K562 (cell line): ENCODE measurements around the gene MYCBP2. TPM values are rescaled to one million over a fixed set of nuclear protein-coding genes. Genes with fewer than 3 reads are reported as not detected.

Source experiments
- ATAC-seq: fragments of 200-7000 bp; cut with Tn5 transposase; 3 replicates; pipeline ENCODE4 v1.9.1; 2020; ENCODE audit warnings: moderate library complexity
- BruUV-seq: library from RNA; stranded (reverse); fragments of 400-500 nt; replicated peaks from 2 replicates; lab custom pipeline; 2021; lab: Mats Ljungman, UMichigan
- CTCF ChIA-PET: fragments of 300-600 bp; formaldehyde crosslinking; extraction: SDS; loops from one replicate; lab custom pipeline; 2021; ENCODE audit warnings: low intra/inter-chr PET ratio; lab: Yijun Ruan, JAX
- POLR2A ChIA-PET: fragments of 300-600, 350-650 bp; sonication (Branson Sonifier 250); formaldehyde crosslinking; extraction: SDS; loops from one replicate; lab custom pipeline; 2021; ENCODE audit warnings: antibody characterized with exemption, inconsistent platforms; lab: Yijun Ruan, JAX
- DNase-seq, 4 experiments: peaks; one replicate each; pipeline versions ENCODE4 v3.0.0 to v3.0.0-alpha.2; 2011 to 2018; ENCODE audit warnings: low spot score in 3 of 4, mixed read lengths in 3 of 4; ENCODE audit errors: extremely low read depth in 1 of 4
- FAIRE-seq: peaks from 2 replicates; lab custom pipeline; 2011; peaks lifted over from hg19 to GRCh38; lab: Jason Lieb, UNC
- H2AFZ ChIP-seq: 2 replicates; pipeline ENCODE4 v1.6.0; 2011; ENCODE audit warnings: low read depth, low read length, control low read depth, inconsistent platforms
- H3K27ac ChIP-seq: fragments of 200-600 bp; 3 replicates; pipeline ENCODE4 v1.8.0; 2011; ENCODE audit warnings: low read depth, mild to moderate bottlenecking, control low read depth, inconsistent platforms, low read length, moderate library complexity, mixed read lengths; ENCODE audit errors: extremely low read depth
- H3K27me3 ChIP-seq, 2 experiments: fragments of 300-600 bp in 1 of 2; 2 replicates in 1 of 2; 3 replicates in 1 of 2; pipeline versions ENCODE4 v1.6.0 to v1.8.0; 2011; ENCODE audit warnings: inconsistent platforms in 2 of 2, low read length in 2 of 2, mild to moderate bottlenecking in 1 of 2, mixed read lengths in 1 of 2, moderate library complexity in 1 of 2; ENCODE audit not compliant: control insufficient read depth in 2 of 2, insufficient read depth in 2 of 2
- H3K36me3 ChIP-seq: fragments of 300-600 bp; 3 replicates; pipeline ENCODE4 v1.8.0; 2011; ENCODE audit warnings: mild to moderate bottlenecking, low read length, inconsistent platforms; ENCODE audit not compliant: control insufficient read depth, insufficient read depth
- H3K4me1 ChIP-seq, 2 experiments: fragments of 200-600 bp in 1 of 2; replicated peaks in 1 of 2; 2 replicates in 1 of 2; 3 replicates in 1 of 2; pipeline versions ENCODE4 v1.5.1 to v1.8.0; 2011; ENCODE audit warnings: inconsistent platforms in 2 of 2, low read length in 2 of 2, mild to moderate bottlenecking in 1 of 2, mixed read lengths in 1 of 2, moderate library complexity in 1 of 2; ENCODE audit not compliant: control insufficient read depth in 2 of 2, insufficient read depth in 2 of 2
- H3K4me2 ChIP-seq: 2 replicates; pipeline ENCODE4 v1.6.1; 2011; ENCODE audit warnings: low read length, control low read depth, inconsistent platforms, mixed read lengths; ENCODE audit not compliant: insufficient read depth
- H3K4me3 ChIP-seq: fragments of 200-600 bp; sonication (generic), shearing (Covaris generic); 2 replicates; pipeline ENCODE4 v1.5.1; 2016; ENCODE audit warnings: control low read depth, inconsistent platforms
- H3K79me2 ChIP-seq: fragments of 200-600 bp; 3 replicates; pipeline ENCODE4 v1.8.0; 2011; ENCODE audit warnings: low read length, inconsistent platforms; ENCODE audit not compliant: control insufficient read depth, insufficient read depth
- H3K9ac ChIP-seq, 2 experiments: 2 replicates each; pipeline versions ENCODE4 v1.6.0 to v1.6.1; 2011; ENCODE audit warnings: low read depth in 2 of 2, low read length in 2 of 2, control low read depth in 1 of 2, inconsistent platforms in 1 of 2, mild to moderate bottlenecking in 1 of 2, mixed read lengths in 1 of 2; ENCODE audit not compliant: insufficient read depth in 1 of 2
- H3K9me1 ChIP-seq: one replicate; pipeline ENCODE4 v1.6.0; 2011; ENCODE audit warnings: inconsistent platforms, mild to moderate bottlenecking, low read length, moderate library complexity; ENCODE audit not compliant: control insufficient read depth, insufficient read depth
- H3K9me3 ChIP-seq: replicated peaks from 2 replicates; pipeline ENCODE4 v1.5.1; 2011; ENCODE audit warnings: low read depth, low read length, inconsistent platforms; ENCODE audit not compliant: control insufficient read depth, insufficient read depth
- H4K20me1 ChIP-seq: replicated peaks from 2 replicates; pipeline ENCODE4 v1.6.1; 2011; ENCODE audit warnings: low read length, inconsistent platforms, mixed read lengths; ENCODE audit not compliant: control insufficient read depth, insufficient read depth
- CTCF ChIP-seq, 3 experiments: IDR thresholded peaks in 2 of 3; conservative IDR thresholded peaks in 1 of 3; 2 replicates each; pipeline ENCODE4 v1.5.1; 2011 to 2012; ENCODE audit warnings: low read length in 3 of 3, mild to moderate bottlenecking in 3 of 3, control low read depth in 2 of 3, improper control_type of control experiment in 1 of 3, inconsistent platforms in 1 of 3, low read depth in 1 of 3, mixed read lengths in 1 of 3, moderate library complexity in 1 of 3; ENCODE audit not compliant: insufficient read depth in 2 of 3
- ETS2 ChIP-seq: IDR thresholded peaks from 2 replicates; pipeline ENCODE4 v1.6.1; 2016; ENCODE audit warnings: borderline replicate concordance, missing genetic modification characterization, mild to moderate bottlenecking, moderate library complexity, missing compliant biosample characterization; ENCODE audit not compliant: poor library complexity, severe bottlenecking
- HBP1 ChIP-seq: fragments of 450-650 bp; formaldehyde crosslinking; IDR thresholded peaks from 2 replicates; pipeline ENCODE4 v1.4.0; 2022; ENCODE audit warnings: missing genetic modification characterization
- MTA2 ChIP-seq: fragments of 450-650 bp; IDR thresholded peaks from 2 replicates; pipeline ENCODE4 v1.6.1; 2016; ENCODE audit warnings: low read depth
- RBM17 ChIP-seq: fragments of 200-400 bp; formaldehyde crosslinking; IDR thresholded peaks from 2 replicates; pipeline ENCODE4 v1.6.1; 2017; ENCODE audit warnings: low read depth, mild to moderate bottlenecking, low read length, borderline replicate concordance
- ZBTB43 ChIP-seq: sonication (generic); formaldehyde crosslinking; IDR thresholded peaks from 2 replicates; pipeline ENCODE4 v1.8.0; 2023; ENCODE audit warnings: mild to moderate bottlenecking, missing genetic modification reagents
- ZNF277 ChIP-seq: fragments of 250-450 bp; sonication (Bioruptor Pico); IDR thresholded peaks from 2 replicates; pipeline ENCODE4 v1.8.0; 2022; ENCODE audit warnings: inconsistent platforms, mild to moderate bottlenecking, moderate library complexity, borderline replicate concordance
- ZNF583 ChIP-seq: fragments of 250-450 bp; sonication (Bioruptor Pico); IDR thresholded peaks from 2 replicates; pipeline ENCODE4 v1.4.0; 2020
- ZNF696 ChIP-seq: fragments of 250-450 bp; sonication (Bioruptor Pico); conservative IDR thresholded peaks from 2 replicates; pipeline ENCODE4 v1.4.0; 2020; ENCODE audit warnings: mild to moderate bottlenecking, moderate library complexity
- ZNF830 ChIP-seq: fragments of 250-450 bp; sonication (Bioruptor Pico); IDR thresholded peaks from 2 replicates; pipeline ENCODE4 v1.5.0; 2021; ENCODE audit warnings: mild to moderate bottlenecking
- WGBS: fragments of 100-300 bp; shearing (Covaris generic); methylation state at CpG from one replicate; pipeline ENCODE4 v1.1.6; 2016; ENCODE audit warnings: low coverage, mixed read lengths; ENCODE audit not compliant: insufficient coverage; ENCODE audit errors: missing lambda C conversion rate; 5-methylcytosine and 5-hydroxymethylcytosine counted together
- in situ Hi-C: fragments of 300-500 bp; cut with MboI; formaldehyde crosslinking; loops from 4 replicates; pipeline ENCODE4 v1.15.0; 2018; ENCODE audit warnings: inconsistent platforms, mixed read lengths
- intact Hi-C: fragments of 100-400 bp; cut with micrococcal nuclease; formaldehyde crosslinking; loops from 2 replicates; pipeline ENCODE4 v1.14.2; 2022
- polyA plus RNA-seq, 8 experiments: library from polyadenylated mRNA; depleted of rRNA in 4 of 8; stranded (reverse) in 5 of 8; unstranded in 3 of 8; fragments of >200 nt; fragmentation: Nextera tagmentation in 2 of 8; fragmentation: Illumina TruSeq in 1 of 8; extraction: Ambion mirVana in 2 of 8; extraction: Trizol in 1 of 8; gene quantifications; 2 replicates each; pipeline versions ENCODE4 v1.2.1 to v1.2.3, GENCODE V29; 2011 to 2014; ENCODE audit warnings: inconsistent platforms in 1 of 8, missing spikeins in 1 of 8
- total RNA-seq, 7 experiments: library from RNA; depleted of rRNA in 6 of 7; stranded (reverse); fragments of >200 nt in 6 of 7; fragmentation: Illumina TruSeq in 2 of 7; extraction: Trizol in 2 of 7; gene quantifications; 2 replicates each; pipeline versions ENCODE4 v1.2.1 to v1.2.3, GENCODE V29; 2011 to 2021; ENCODE audit warnings: low replicate concordance in 1 of 7

Gene MYCBP2
- total and polyA plus RNA-seq, 9 of the 15 experiments (the other 6 are each of a cell fraction or from before 2014, with no cell fraction given), result 13.2 to 47.2 (median 28.9) TPM

- TF ChIP-seq CTCF (IDR thresholded peaks at IDR 0.05 in 2 of 3, conservative IDR thresholded peaks at IDR 0.05 in 1 of 3; ENCODE audit: insufficient read depth in 2 of 3, low read depth in 1 of 3, low read length in 3 of 3) (no peak), RBM17 (no peak)
- TF ChIP-seq, all 486 proteins: peak for 0
Observed at GRCh38 chr13:77328819-77329132, 1.9 kb upstream of the MYCBP2 start (continued).

GRCh38 chr13:77325371-77325980 is 1.4 kb downstream of the MYCBP2 start:
- peaks cover 15% of the 10 kb centered on the region for H4K20me1 ChIP-seq
- TF ChIP-seq ZNF696 (CRISPR knock-in tag) (no peak), ZBTB43 (CRISPR knock-in tag) (no peak), HBP1 (CRISPR knock-in tag) (no peak), ZNF830 (no peak), MTA2 (no peak), ETS2 (no peak), ZNF277 (no peak), ZNF583 (CRISPR knock-in tag) (no peak)

More at GRCh38 chr13:77325371-77325980, 1.4 kb downstream of the MYCBP2 start:
- CTCF ChIA-PET, result no interaction called here
- POLR2A ChIA-PET, result interaction anchor here (0.6 to 1.0 kb wide), 4 partner anchors 8 to 208 kb away, joined by 3 to 4 read pairs (median 3); no protein-coding TSS in a partner anchor
- H3K36me3 ChIP-seq, result no peaks in the 10 kb centered on the region
- H3K79me2 ChIP-seq, result peaks cover 60% of the 10 kb centered on the region
- BruUV-seq, result TSS peak; percentile 53
- peak overlapping the region; percentile 56 to 96; a peak in 3 of 4 replicates for H3K9ac ChIP-seq
- intact Hi-C loops (loop anchor here (5.0 kb wide), 2 partner anchors 298 to 333 kb away; partner anchors contain the start of genes CLN5 and FBXL3), in situ Hi-C loops (no loop called here)
- WGBS, result 2% methylated on average over 11 of the region's 11 CpGs
- no peaks in the 10 kb centered on the region for H3K27me3 ChIP-seq
- ATAC-seq (no peak), DNase-seq (no peak), FAIRE-seq (peak; percentile 23)
- H3K27ac ChIP-seq, result peak overlapping the region; percentile 70; the same call in 1 of the 3 replicates
- H3K9me3 ChIP-seq, result no peaks in the 10 kb centered on the region
- H3K4me3 ChIP-seq, result peak overlapping the region; percentile 80
- H3K9me1 ChIP-seq, result no peaks in the 10 kb centered on the region
- H3K4me1 ChIP-seq, result peaks cover 9 to 11% of the 10 kb centered on the region in 2 experiments; a peak in 3 of 5 replicates
- H2AFZ ChIP-seq, result 0 out of 2 replicates have a peak overlapping the region, but pooled peaks have one; percentile 98
- H3K4me2 ChIP-seq, result peak overlapping the region; percentile 95
